SU-DHL-6 (cell line): ENCODE measurements around the gene MAPKBP1.

Source experiments
- H2AFZ ChIP-seq: fragments of 200-600 bp; sonication (generic); 2 replicates; pipeline ENCODE4 v1.6.1; 2014; ENCODE audit warnings: low read depth, mild to moderate bottlenecking, moderate library complexity, mixed read lengths, antibody characterized with exemption, low read length; ENCODE audit not compliant: severe bottlenecking
- H3F3A ChIP-seq: fragments of 200-600 bp; shearing (Covaris generic); 2 replicates; pipeline ENCODE4 v1.6.0; 2016; ENCODE audit warnings: antibody characterized with exemption, mild to moderate bottlenecking; ENCODE audit not compliant: insufficient read depth
- H3K27ac ChIP-seq: fragments of 200-600 bp; sonication (generic); 2 replicates; pipeline ENCODE4 v1.5.1; 2016; ENCODE audit warnings: low read depth, mild to moderate bottlenecking, low read length, moderate library complexity, mixed read lengths
- H3K27me3 ChIP-seq: fragments of 200-600 bp; sonication (generic), shearing (Covaris generic); 2 replicates; pipeline ENCODE4 v1.6.0; 2014; ENCODE audit warnings: mild to moderate bottlenecking, low read length
- H3K36me3 ChIP-seq: fragments of 200-600 bp; sonication (generic); 2 replicates; pipeline ENCODE4 v1.6.1; 2014; ENCODE audit warnings: mild to moderate bottlenecking, low read length, mixed read lengths
- H3K4me2 ChIP-seq: fragments of 300-600, 200-600 bp; shearing (Covaris generic), sonication (generic); 2 replicates; pipeline ENCODE4 v1.6.0; 2014; ENCODE audit warnings: low read length, low read depth, mild to moderate bottlenecking; ENCODE audit not compliant: poor library complexity, severe bottlenecking
- H3K4me3 ChIP-seq: fragments of 200-600 bp; sonication (generic); 2 replicates; pipeline ENCODE4 v1.5.1; 2014; ENCODE audit warnings: antibody characterized with exemption, low read length, mild to moderate bottlenecking, mixed read lengths; ENCODE audit not compliant: insufficient read depth, poor library complexity, severe bottlenecking
- H3K79me2 ChIP-seq: fragments of 200-600 bp; sonication (generic); 2 replicates; pipeline ENCODE4 v1.6.1; 2014; ENCODE audit warnings: mild to moderate bottlenecking, low read length, moderate library complexity; ENCODE audit not compliant: insufficient read depth
- H3K9ac ChIP-seq: fragments of 200-600 bp; sonication (generic); 2 replicates; pipeline ENCODE4 v1.7.0; 2014; ENCODE audit warnings: mild to moderate bottlenecking, low read length
- H3K9me2 ChIP-seq: fragments of 200-600 bp; sonication (generic); replicated peaks from 2 replicates; pipeline ENCODE4 v1.6.1; 2014; ENCODE audit warnings: low read length; ENCODE audit not compliant: insufficient read depth
- H3K9me3 ChIP-seq: fragments of 200-600 bp; sonication (generic); 2 replicates; pipeline ENCODE4 v1.6.1; 2014; ENCODE audit warnings: low read length, mixed read lengths; ENCODE audit not compliant: insufficient read depth
- H4K20me1 ChIP-seq: fragments of 200-600 bp; sonication (generic); 2 replicates; pipeline ENCODE4 v1.6.1; 2014; ENCODE audit warnings: low read depth, mild to moderate bottlenecking, antibody characterized with exemption, low read length, moderate library complexity, mixed read lengths
- CTCF ChIP-seq: fragments of 200-600 bp; sonication (generic); IDR thresholded peaks from one replicate; pipeline ENCODE4 v1.5.1; 2017; ENCODE audit warnings: antibody characterized with exemption, mild to moderate bottlenecking, low read length, moderate library complexity; ENCODE audit not compliant: insufficient read depth, poor library complexity, severe bottlenecking
- EZH2phosphoT487 ChIP-seq: fragments of 200-600 bp; sonication (generic), shearing (Covaris generic); conservative IDR thresholded peaks from 2 replicates; pipeline ENCODE4 v1.6.1; 2018; ENCODE audit warnings: mild to moderate bottlenecking, antibody characterized with exemption, low read length, moderate library complexity, mixed read lengths

The MAPKBP1 gene

GRCh38 chr15:41834096-41834495 lies 59.8 kb downstream of the MAPKBP1 start:
- no peaks in the 10 kb centered on the region for H3K79me2 ChIP-seq
- H2AFZ ChIP-seq, result no peak overlapping the region
- no peak overlapping the region for H3K27ac ChIP-seq
- H3K9ac ChIP-seq, result no peak overlapping the region
- H3K4me2 ChIP-seq, result no peak overlapping the region
- TF ChIP-seq CTCF (no peak), EZH2phosphoT487 (no peak)
- no peaks in the 10 kb centered on the region for H3K27me3 ChIP-seq
- H3K9me2 ChIP-seq, result no peaks in the 10 kb centered on the region
- H4K20me1 ChIP-seq, result no peaks in the 10 kb centered on the region
- no peaks in the 10 kb centered on the region for H3F3A ChIP-seq
- H3K4me3 ChIP-seq, result no peak overlapping the region
- H3K36me3 ChIP-seq, result no peaks in the 10 kb centered on the region
- H3K9me3 ChIP-seq, result no peaks in the 10 kb centered on the region

GRCh38 chr15:41836073-41836472 lies 61.8 kb downstream of the MAPKBP1 start:
- no peaks in the 10 kb centered on the region for H3K9me3 ChIP-seq
- H2AFZ ChIP-seq, result no peak overlapping the region
- H4K20me1 ChIP-seq, result no peaks in the 10 kb centered on the region
- H3K27ac ChIP-seq, result no peak overlapping the region
- no peaks in the 10 kb centered on the region for H3K79me2 ChIP-seq
- H3K9me2 ChIP-seq, result no peaks in the 10 kb centered on the region
- H3K36me3 ChIP-seq, result no peaks in the 10 kb centered on the region
- H3F3A ChIP-seq, result no peaks in the 10 kb centered on the region
- H3K4me2 ChIP-seq, result no peak overlapping the region
- H3K9ac ChIP-seq, result no peak overlapping the region
- H3K4me3 ChIP-seq, result no peak overlapping the region
- TF ChIP-seq EZH2phosphoT487 (no peak), CTCF (no peak)
- no peaks in the 10 kb centered on the region for H3K27me3 ChIP-seq

GRCh38 chr15:41836713-41837454 lies 62.6 kb downstream of the MAPKBP1 start:
- Histone ChIP-seq H3K27ac (no peak overlapping the region), H3K27me3 (no peaks in the 10 kb centered on the region), H3K9me2 (no peaks in the 10 kb centered on the region), H3F3A (no peaks in the 10 kb centered on the region), H3K79me2 (no peaks in the 10 kb centered on the region), H3K9me3 (no peaks in the 10 kb centered on the region), H3K4me3 (no peak overlapping the region), H3K36me3 (no peaks in the 10 kb centered on the region), H2AFZ (no peak overlapping the region), H3K4me2 (no peak overlapping the region), H3K9ac (no peak overlapping the region), H4K20me1 (no peaks in the 10 kb centered on the region)
- TF ChIP-seq CTCF (no peak), EZH2phosphoT487 (no peak)
